K562 (cell line): ENCODE measurements around the gene INPP1. TPM values are rescaled to one million over a fixed set of nuclear protein-coding genes. Genes with fewer than 3 reads are reported as not detected.

Experiments
- ATAC-seq: fragments of 200-7000 bp; cut with Tn5 transposase; 3 replicates; pipeline ENCODE4 v1.9.1; 2020; ENCODE audit warnings: moderate library complexity
- BruUV-seq: library from RNA; stranded (reverse); fragments of 400-500 nt; replicated peaks from 2 replicates; lab custom pipeline; 2021; lab: Mats Ljungman, UMichigan
- CTCF ChIA-PET: fragments of 300-600 bp; formaldehyde crosslinking; extraction: SDS; loops from one replicate; lab custom pipeline; 2021; ENCODE audit warnings: low intra/inter-chr PET ratio; lab: Yijun Ruan, JAX
- POLR2A ChIA-PET: fragments of 300-600, 350-650 bp; sonication (Branson Sonifier 250); formaldehyde crosslinking; extraction: SDS; loops from one replicate; lab custom pipeline; 2021; ENCODE audit warnings: antibody characterized with exemption, inconsistent platforms; lab: Yijun Ruan, JAX
- DNase-seq, 4 experiments: peaks; one replicate each; pipeline versions ENCODE4 v3.0.0 to v3.0.0-alpha.2; 2011 to 2018; ENCODE audit warnings: low spot score in 3 of 4, mixed read lengths in 3 of 4; ENCODE audit errors: extremely low read depth in 1 of 4
- FAIRE-seq: peaks from 2 replicates; lab custom pipeline; 2011; peaks lifted over from hg19 to GRCh38; lab: Jason Lieb, UNC
- H2AFZ ChIP-seq: 2 replicates; pipeline ENCODE4 v1.6.0; 2011; ENCODE audit warnings: low read depth, low read length, control low read depth, inconsistent platforms
- H3K27ac ChIP-seq: fragments of 200-600 bp; 3 replicates; pipeline ENCODE4 v1.8.0; 2011; ENCODE audit warnings: low read depth, mild to moderate bottlenecking, control low read depth, inconsistent platforms, low read length, moderate library complexity, mixed read lengths; ENCODE audit errors: extremely low read depth
- H3K27me3 ChIP-seq, 2 experiments: fragments of 300-600 bp in 1 of 2; 2 replicates in 1 of 2; 3 replicates in 1 of 2; pipeline versions ENCODE4 v1.6.0 to v1.8.0; 2011; ENCODE audit warnings: inconsistent platforms in 2 of 2, low read length in 2 of 2, mild to moderate bottlenecking in 1 of 2, mixed read lengths in 1 of 2, moderate library complexity in 1 of 2; ENCODE audit not compliant: control insufficient read depth in 2 of 2, insufficient read depth in 2 of 2
- H3K36me3 ChIP-seq: fragments of 300-600 bp; 3 replicates; pipeline ENCODE4 v1.8.0; 2011; ENCODE audit warnings: mild to moderate bottlenecking, low read length, inconsistent platforms; ENCODE audit not compliant: control insufficient read depth, insufficient read depth
- H3K4me1 ChIP-seq, 2 experiments: fragments of 200-600 bp in 1 of 2; replicated peaks in 1 of 2; 2 replicates in 1 of 2; 3 replicates in 1 of 2; pipeline versions ENCODE4 v1.5.1 to v1.8.0; 2011; ENCODE audit warnings: inconsistent platforms in 2 of 2, low read length in 2 of 2, mild to moderate bottlenecking in 1 of 2, mixed read lengths in 1 of 2, moderate library complexity in 1 of 2; ENCODE audit not compliant: control insufficient read depth in 2 of 2, insufficient read depth in 2 of 2
- H3K4me2 ChIP-seq: 2 replicates; pipeline ENCODE4 v1.6.1; 2011; ENCODE audit warnings: low read length, control low read depth, inconsistent platforms, mixed read lengths; ENCODE audit not compliant: insufficient read depth
- H3K4me3 ChIP-seq: fragments of 200-600 bp; sonication (generic), shearing (Covaris generic); 2 replicates; pipeline ENCODE4 v1.5.1; 2016; ENCODE audit warnings: control low read depth, inconsistent platforms
- H3K79me2 ChIP-seq: fragments of 200-600 bp; 3 replicates; pipeline ENCODE4 v1.8.0; 2011; ENCODE audit warnings: low read length, inconsistent platforms; ENCODE audit not compliant: control insufficient read depth, insufficient read depth
- H3K9ac ChIP-seq, 2 experiments: 2 replicates each; pipeline versions ENCODE4 v1.6.0 to v1.6.1; 2011; ENCODE audit warnings: low read depth in 2 of 2, low read length in 2 of 2, control low read depth in 1 of 2, inconsistent platforms in 1 of 2, mild to moderate bottlenecking in 1 of 2, mixed read lengths in 1 of 2; ENCODE audit not compliant: insufficient read depth in 1 of 2
- H3K9me1 ChIP-seq: one replicate; pipeline ENCODE4 v1.6.0; 2011; ENCODE audit warnings: inconsistent platforms, mild to moderate bottlenecking, low read length, moderate library complexity; ENCODE audit not compliant: control insufficient read depth, insufficient read depth
- H3K9me3 ChIP-seq: replicated peaks from 2 replicates; pipeline ENCODE4 v1.5.1; 2011; ENCODE audit warnings: low read depth, low read length, inconsistent platforms; ENCODE audit not compliant: control insufficient read depth, insufficient read depth
- H4K20me1 ChIP-seq: replicated peaks from 2 replicates; pipeline ENCODE4 v1.6.1; 2011; ENCODE audit warnings: low read length, inconsistent platforms, mixed read lengths; ENCODE audit not compliant: control insufficient read depth, insufficient read depth
- ATF6 ChIP-seq: sonication (generic); formaldehyde crosslinking; IDR thresholded peaks from 2 replicates; pipeline ENCODE4 v1.4.0; 2020; ENCODE audit warnings: mild to moderate bottlenecking, missing genetic modification reagents
- CGGBP1 ChIP-seq: fragments of 250-450 bp; sonication (Bioruptor Pico); IDR thresholded peaks from 2 replicates; pipeline ENCODE4 v1.9.0; 2021; ENCODE audit warnings: mild to moderate bottlenecking
- GATAD2B ChIP-seq: fragments of 450-650 bp; IDR thresholded peaks from 2 replicates; pipeline ENCODE4 v1.6.1; 2017; ENCODE audit warnings: mild to moderate bottlenecking, borderline replicate concordance
- SRSF7 ChIP-seq: fragments of 200-400 bp; formaldehyde crosslinking; optimal IDR thresholded peaks from 2 replicates; pipeline ENCODE3; 2017; ENCODE audit warnings: mild to moderate bottlenecking, low read depth, low read length
- ZNF77 ChIP-seq: fragments of 250-450 bp; sonication (Bioruptor Pico); IDR thresholded peaks from 2 replicates; pipeline ENCODE4 v1.5.0; 2020
- WGBS: fragments of 100-300 bp; shearing (Covaris generic); methylation state at CpG from one replicate; pipeline ENCODE4 v1.1.6; 2016; ENCODE audit warnings: low coverage, mixed read lengths; ENCODE audit not compliant: insufficient coverage; ENCODE audit errors: missing lambda C conversion rate; 5-methylcytosine and 5-hydroxymethylcytosine counted together
- in situ Hi-C: fragments of 300-500 bp; cut with MboI; formaldehyde crosslinking; loops from 4 replicates; pipeline ENCODE4 v1.15.0; 2018; ENCODE audit warnings: inconsistent platforms, mixed read lengths
- intact Hi-C: fragments of 100-400 bp; cut with micrococcal nuclease; formaldehyde crosslinking; loops from 2 replicates; pipeline ENCODE4 v1.14.2; 2022
- polyA plus RNA-seq, 8 experiments: library from polyadenylated mRNA; depleted of rRNA in 4 of 8; stranded (reverse) in 5 of 8; unstranded in 3 of 8; fragments of >200 nt; fragmentation: Nextera tagmentation in 2 of 8; fragmentation: Illumina TruSeq in 1 of 8; extraction: Ambion mirVana in 2 of 8; extraction: Trizol in 1 of 8; gene quantifications; 2 replicates each; pipeline versions ENCODE4 v1.2.1 to v1.2.3, GENCODE V29; 2011 to 2014; ENCODE audit warnings: inconsistent platforms in 1 of 8, missing spikeins in 1 of 8
- total RNA-seq, 7 experiments: library from RNA; depleted of rRNA in 6 of 7; stranded (reverse); fragments of >200 nt in 6 of 7; fragmentation: Illumina TruSeq in 2 of 7; extraction: Trizol in 2 of 7; gene quantifications; 2 replicates each; pipeline versions ENCODE4 v1.2.1 to v1.2.3, GENCODE V29; 2011 to 2021; ENCODE audit warnings: low replicate concordance in 1 of 7

Gene INPP1
- total and polyA plus RNA-seq, 9 of the 15 experiments (the other 6 are each of a cell fraction or from before 2014, with no cell fraction given) = 3.7 to 11.8 (median 6.5) TPM

- Histone ChIP-seq H3K9ac (no peak overlapping the region), H3K27ac (no peak overlapping the region), H3K4me1 (peaks cover 0 to 2% of the 10 kb centered on the region in 2 experiments; a peak in 3 of 5 replicates), H3K4me2 (no peak overlapping the region), H3K9me3 (no peaks in the 10 kb centered on the region), H2AFZ (no peak overlapping the region), H3K9me1 (no peaks in the 10 kb centered on the region), H3K27me3 (no peaks in the 10 kb centered on the region)
- POLR2A ChIA-PET = interaction anchor here (1.2 kb wide), 1 partner anchor 12 kb away, joined by 3 read pairs; the partner anchor contains the start of gene HIBCH
- CTCF ChIA-PET = no interaction called here
- no peak for ATAC-seq
- intact Hi-C loops = no loop called here
- DNase-seq = no peak
- in situ Hi-C loops = loop anchor here (10.0 kb wide), 1 partner anchor 223 kb away; no protein-coding TSS in a partner anchor
- BruUV-seq = no TSS peak
- TF ChIP-seq GATAD2B (no peak), SRSF7 (no peak), ATF6 (CRISPR knock-in tag) (no peak), ZNF77 (CRISPR knock-in tag) (no peak), CGGBP1 (no peak)
- TF ChIP-seq, all 486 proteins: peak for 0
- H3K79me2 ChIP-seq = peaks cover 4% of the 10 kb centered on the region; the same call in 1 of the 3 replicates
- H4K20me1 ChIP-seq = no peaks in the 10 kb centered on the region
- H3K36me3 ChIP-seq = peaks cover 33% of the 10 kb centered on the region; the same call in 2 of the 3 replicates
- no peak overlapping the region for H3K4me3 ChIP-seq
- no peak for FAIRE-seq
- WGBS = 82% methylated on average over 1 of the region's 1 CpG
Observed at GRCh38 chr2:190308031-190308430, 35.4 kb upstream of the INPP1 start.
